IgD-negative memory B cell (primary cell): Measurements from ENCODE around the gene COMMD4. TPM values are rescaled to one million over a fixed set of nuclear protein-coding genes. Genes with fewer than 3 reads are reported as not detected.
"Not testable (repeated sequence)": the region's sequence is repeated elsewhere in the genome, so short reads cannot be mapped to it uniquely, and the experiment has no call there.

Source experiments
- H3K27ac Mint-ChIP-seq, 3 donors: one replicate each; pipeline ENCODE4 v1.8.0; 2020 to 2022; ENCODE audit warnings: mild to moderate bottlenecking in 3 of 3, mixed read lengths in 3 of 3, moderate library complexity in 1 of 3
- H3K27me3 Mint-ChIP-seq: one replicate; pipeline ENCODE4 v1.8.0; 2021; ENCODE audit warnings: mixed read lengths
- H3K36me3 Mint-ChIP-seq: one replicate; pipeline ENCODE4 v1.8.0; 2020; ENCODE audit warnings: mild to moderate bottlenecking, mixed read lengths
- H3K4me1 Mint-ChIP-seq, 3 donors: one replicate each; pipeline ENCODE4 v1.8.0; 2020 to 2022; ENCODE audit warnings: mixed read lengths in 3 of 3, mild to moderate bottlenecking in 1 of 3
- H3K4me3 Mint-ChIP-seq, 4 donors: one replicate each; pipeline ENCODE4 v1.8.0; 2020 to 2022; ENCODE audit warnings: mild to moderate bottlenecking in 4 of 4, mixed read lengths in 4 of 4, moderate library complexity in 3 of 4
- H3K9me3 Mint-ChIP-seq, 3 donors: one replicate each; pipeline ENCODE4 v1.8.0; 2020 to 2021; ENCODE audit warnings: mixed read lengths in 3 of 3, mild to moderate bottlenecking in 1 of 3
- polyA plus RNA-seq: library from polyadenylated mRNA; unstranded; fragments of 300-500 nt; fragmentation: Illumina TruSeq; gene quantifications from one replicate; pipeline ENCODE4 v1.2.3, GENCODE V29; 2021

The COMMD4 gene
- polyA plus RNA-seq, 1 donor from 2014 or later = 36.2 TPM

- H3K9me3 Mint-ChIP-seq = no peaks in the 10 kb centered on the region
- H3K4me1 Mint-ChIP-seq = peaks cover 0 to 4% (median 2%) of the 10 kb centered on the region in 3 donors
- no peak overlapping the region for H3K4me3 Mint-ChIP-seq
- no peaks in the 10 kb centered on the region for H3K27me3 Mint-ChIP-seq
- H3K36me3 Mint-ChIP-seq = no peaks in the 10 kb centered on the region
- no peak overlapping the region for H3K27ac Mint-ChIP-seq
These were observed 14.2 kb upstream of the COMMD4 start for GRCh38 chr15:75321711-75322110.

- no peaks in the 10 kb centered on the region for H3K27me3 Mint-ChIP-seq
- H3K27ac Mint-ChIP-seq = no peak overlapping the region
- H3K4me3 Mint-ChIP-seq = no peak overlapping the region
- peaks cover 0 to 6% (median 2%) of the 10 kb centered on the region in 3 donors for H3K4me1 Mint-ChIP-seq
- no peaks in the 10 kb centered on the region for H3K9me3 Mint-ChIP-seq
- H3K36me3 Mint-ChIP-seq = no peaks in the 10 kb centered on the region
These were observed 9.9 kb upstream of the COMMD4 start for GRCh38 chr15:75325922-75326321.

- no peaks in the 10 kb centered on the region for H3K9me3 Mint-ChIP-seq
- no peaks in the 10 kb centered on the region for H3K27me3 Mint-ChIP-seq
- H3K27ac Mint-ChIP-seq = no peak overlapping the region
These were observed 8.9 kb upstream of the COMMD4 start for GRCh38 chr15:75327005-75327404.

GRCh38 chr15:75327491-75327890, 8.4 kb upstream of the COMMD4 start:
- H3K4me1 Mint-ChIP-seq = peaks cover 0 to 5% (median 2%) of the 10 kb centered on the region in 3 donors
- no peaks in the 10 kb centered on the region for H3K9me3 Mint-ChIP-seq
- H3K36me3 Mint-ChIP-seq = no peaks in the 10 kb centered on the region
- H3K27ac Mint-ChIP-seq = no peak overlapping the region
- no peak overlapping the region for H3K4me3 Mint-ChIP-seq
- H3K27me3 Mint-ChIP-seq = no peaks in the 10 kb centered on the region

More at GRCh38 chr15:75327005-75327404, 8.9 kb upstream of the COMMD4 start:
- Mint-ChIP-seq H3K36me3 (no peaks in the 10 kb centered on the region), H3K4me1 (peaks cover 0 to 5% (median 2%) of the 10 kb centered on the region in 3 donors), H3K4me3 (no peak overlapping the region)

GRCh38 chr15:75328493-75329314, 7.2 kb upstream of the COMMD4 start:
- H3K9me3 Mint-ChIP-seq = no peaks in the 10 kb centered on the region
- no peak overlapping the region for H3K27ac Mint-ChIP-seq
- no peak overlapping the region for H3K4me3 Mint-ChIP-seq
- H3K27me3 Mint-ChIP-seq = no peaks in the 10 kb centered on the region
- H3K4me1 Mint-ChIP-seq = peaks cover 0 to 5% (median 2%) of the 10 kb centered on the region in 3 donors
- H3K36me3 Mint-ChIP-seq = no peaks in the 10 kb centered on the region

GRCh38 chr15:75329571-75329970, 6.3 kb upstream of the COMMD4 start:
- H3K27me3 Mint-ChIP-seq = no peaks in the 10 kb centered on the region
- H3K27ac Mint-ChIP-seq = no peak overlapping the region
- H3K36me3 Mint-ChIP-seq = no peaks in the 10 kb centered on the region
- no peak overlapping the region for H3K4me3 Mint-ChIP-seq
- H3K9me3 Mint-ChIP-seq = no peaks in the 10 kb centered on the region
- peaks cover 0 to 5% (median 2%) of the 10 kb centered on the region in 3 donors for H3K4me1 Mint-ChIP-seq

- peak overlapping the region in 1 of 4 donors; percentile 34 for H3K4me3 Mint-ChIP-seq
- H3K36me3 Mint-ChIP-seq, H3K27ac Mint-ChIP-seq, H3K9me3 Mint-ChIP-seq, H3K27me3 Mint-ChIP-seq: not testable (repeated sequence)
- H3K4me1 Mint-ChIP-seq = peaks cover 8 to 13% (median 13%) of the 10 kb centered on the region in 3 donors
These were observed 3.8 kb upstream of the COMMD4 start for GRCh38 chr15:75332093-75332492.

GRCh38 chr15:75333654-75334419, 2.0 kb upstream of the COMMD4 start:
- not testable (repeated sequence) for H3K27ac Mint-ChIP-seq, H3K27me3 Mint-ChIP-seq, H3K4me3 Mint-ChIP-seq, H3K9me3 Mint-ChIP-seq, H3K36me3 Mint-ChIP-seq
- H3K4me1 Mint-ChIP-seq = peaks cover 8 to 13% (median 11%) of the 10 kb centered on the region in 3 donors

GRCh38 chr15:75335313-75335704, 554 bp upstream of the COMMD4 start:
- Mint-ChIP-seq H3K27ac (peak overlapping the region in 2 of 3 donors; percentile 61 to 96), H3K36me3 (peaks cover 3% of the 10 kb centered on the region), H3K9me3 (no peaks in the 10 kb centered on the region), H3K4me1 (peaks cover 8 to 13% (median 11%) of the 10 kb centered on the region in 3 donors), H3K27me3 (no peaks in the 10 kb centered on the region), H3K4me3 (peak overlapping the region; percentile 93 to 96 (median 96))

GRCh38 chr15:75338661-75339240, 2.9 kb downstream of the COMMD4 start:
- Mint-ChIP-seq H3K27ac (peak overlapping the region in 2 of 3 donors; percentile 25 to 31), H3K4me1 (peaks cover 8 to 13% (median 11%) of the 10 kb centered on the region in 3 donors), H3K9me3 (no peaks in the 10 kb centered on the region), H3K36me3 (peaks cover 3% of the 10 kb centered on the region), H3K27me3 (no peaks in the 10 kb centered on the region), H3K4me3 (peak overlapping the region in 1 of 4 donors; percentile 48)

GRCh38 chr15:75339531-75340240, 3.8 kb downstream of the COMMD4 start:
- Mint-ChIP-seq H3K27me3 (no peaks in the 10 kb centered on the region), H3K4me3 (peak overlapping the region in 1 of 4 donors; percentile 23), H3K27ac (no peak overlapping the region), H3K36me3 (peaks cover 3% of the 10 kb centered on the region), H3K4me1 (peaks cover 8 to 13% (median 11%) of the 10 kb centered on the region in 3 donors), H3K9me3 (no peaks in the 10 kb centered on the region)

GRCh38 chr15:75342221-75342620, 6.4 kb downstream of the COMMD4 start:
- Mint-ChIP-seq H3K4me1 (peaks cover 6 to 12% (median 7%) of the 10 kb centered on the region in 3 donors), H3K9me3 (no peaks in the 10 kb centered on the region), H3K4me3 (no peak overlapping the region), H3K27me3 (no peaks in the 10 kb centered on the region), H3K27ac (no peak overlapping the region), H3K36me3 (peaks cover 3% of the 10 kb centered on the region)

- not testable (repeated sequence) for H3K4me3 Mint-ChIP-seq, H3K36me3 Mint-ChIP-seq, H3K9me3 Mint-ChIP-seq, H3K27me3 Mint-ChIP-seq
- Mint-ChIP-seq H3K4me1 (peaks cover 7 to 14% (median 7%) of the 10 kb centered on the region in 3 donors), H3K27ac (peak overlapping the region in 1 of 3 donors; percentile 18)
These were observed 8.1 kb downstream of the COMMD4 start for GRCh38 chr15:75343953-75344352.

GRCh38 chr15:75346796-75347221, 10.9 kb downstream of the COMMD4 start, which contains the start of gene NEIL1:
TSS of gene NEIL1 (plus strand) at chr15:75347039. CDS start at chr15:75348906, 1,867 bp downstream.
- H3K27ac Mint-ChIP-seq = peak within 1 kb of the TSS; percentile 98 to 99 (median 98)

More at GRCh38 chr15:75346796-75347221, 10.9 kb downstream of the COMMD4 start, which contains the start of gene NEIL1:
- Mint-ChIP-seq H3K9me3 (peaks cover 0 to 10% (median 0%) of the 10 kb centered on the region in 3 donors), H3K27me3 (no peaks in the 10 kb centered on the region), H3K4me3 (peak within 1 kb of the TSS; percentile 87 to 94 (median 90)), H3K4me1 (peaks cover 17 to 25% (median 20%) of the 10 kb centered on the region in 3 donors), H3K36me3 (peaks cover 4% of the 10 kb centered on the region)
